ENCODE data around the gene NRDE2. TPM values are rescaled to one million over a fixed set of nuclear protein-coding genes. Genes with fewer than 3 reads are reported as not detected.

The NRDE2 gene
- total RNA-seq, 1 experiment from 2014 or later: 20.1 TPM

DNA sequence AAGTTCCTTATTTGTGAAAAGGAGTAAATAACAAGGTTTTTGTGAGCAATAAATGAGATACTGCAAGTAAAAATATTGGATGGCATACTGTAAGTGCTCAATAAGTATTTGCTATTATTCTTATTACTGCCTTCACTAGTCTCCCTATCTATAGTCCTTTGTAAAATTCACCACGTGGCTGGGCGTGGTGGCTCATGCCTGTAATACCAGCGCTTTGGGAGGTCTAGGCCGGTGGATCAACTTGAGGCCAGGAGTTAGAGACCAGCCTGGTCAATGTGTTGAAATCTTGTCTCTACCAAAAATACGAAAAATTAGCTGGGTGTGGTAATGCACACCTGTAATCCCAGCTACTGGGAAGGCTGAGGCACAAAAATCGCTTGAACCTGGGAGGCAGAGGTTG lies 46.5 kb upstream of the NRDE2 start (continued):
- TF ChIP-seq ZNF274 (IDR thresholded peaks at IDR 0.05; ENCODE audit: low read depth, low read length): no peak
- TF ChIP-seq, protein P1, sequence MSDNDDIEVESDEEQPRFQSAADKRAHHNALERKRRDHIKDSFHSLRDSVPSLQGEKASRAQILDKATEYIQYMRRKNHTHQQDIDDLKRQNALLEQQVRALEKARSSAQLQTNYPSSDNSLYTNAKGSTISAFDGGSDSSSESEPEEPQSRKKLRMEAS (IDR thresholded peaks at IDR 0.05): no peak
- no peak for TF ChIP-seq YY1 (IDR thresholded peaks at IDR 0.05; ENCODE audit: extremely low read depth, insufficient replicate concordance, low read depth, low read length)

GRCh38 chr14:90375934-90376333 lies 44.2 kb upstream of the NRDE2 start:
- Histone ChIP-seq H3K9me3 (ENCODE audit: control insufficient read depth in 1 of 2, insufficient read depth in 1 of 2, low read depth in 1 of 2, low read length in 2 of 2) (no peaks in the 10 kb centered on the region), H3K36me3 (ENCODE audit: control insufficient read depth in 1 of 2, insufficient read depth in 2 of 2, low read length in 2 of 2) (no peaks in the 10 kb centered on the region), H2AFZ (ENCODE audit: low read depth, low read length, poor library complexity, severe bottlenecking) (no peak overlapping the region), H3K27ac (ENCODE audit: low read depth, low read length) (no peak overlapping the region), H3K27me3 (ENCODE audit: insufficient read depth, low read length) (no peaks in the 10 kb centered on the region), H3K4me3 (replicated peaks in 1 of 2; ENCODE audit: low read depth in 1 of 2, low read length in 2 of 2) (no peak overlapping the region), H3K4me1 (ENCODE audit: control insufficient read depth in 1 of 2, insufficient read depth in 2 of 2, low read length in 2 of 2) (no peaks in the 10 kb centered on the region), H3K79me2 (ENCODE audit: insufficient read depth, low read length) (no peaks in the 10 kb centered on the region), H3K4me2 (ENCODE audit: low read length) (no peak overlapping the region), H3K9ac (ENCODE audit: low read length) (no peak overlapping the region), H4K20me1 (ENCODE audit: insufficient read depth) (no peaks in the 10 kb centered on the region), H3K9me2 (ENCODE audit: insufficient read depth) (no peaks in the 10 kb centered on the region)
- TF ChIP-seq YY1 (IDR thresholded peaks at IDR 0.05; ENCODE audit: extremely low read depth, insufficient replicate concordance, low read depth, low read length) (no peak), RAD21 (IDR thresholded peaks at IDR 0.05; ENCODE audit: low read depth) (no peak), SRF (IDR thresholded peaks at IDR 0.05; ENCODE audit: low read depth) (no peak), JUND (IDR thresholded peaks at IDR 0.05) (no peak), ZFX (IDR thresholded peaks at IDR 0.05) (no peak), ZNF274 (IDR thresholded peaks at IDR 0.05; ENCODE audit: low read depth, low read length) (no peak), CEBPB (IDR thresholded peaks at IDR 0.05; ENCODE audit: low read depth) (no peak), POLR2AphosphoS5 (IDR thresholded peaks at IDR 0.05; ENCODE audit: low read depth, low read length) (no peak), TCF7L2 (IDR thresholded peaks at IDR 0.05; ENCODE audit: borderline replicate concordance, extremely low read depth, insufficient read depth, insufficient read length) (no peak), CBX3 (IDR thresholded peaks at IDR 0.05; ENCODE audit: low read depth) (no peak), EZH2 (IDR thresholded peaks at IDR 0.05) (no peak), ATF3 (IDR thresholded peaks at IDR 0.05) (no peak), SIN3A (IDR thresholded peaks at IDR 0.05; ENCODE audit: low read depth) (no peak), ELF1 (IDR thresholded peaks at IDR 0.05; ENCODE audit: borderline replicate concordance, low read depth) (no peak), FOSL1 (IDR thresholded peaks at IDR 0.05; ENCODE audit: low read depth) (no peak), POLR2A (IDR thresholded peaks at IDR 0.05; ENCODE audit: borderline replicate concordance, extremely low read depth, insufficient read depth, insufficient read length) (no peak), EZH2phosphoT487 (IDR thresholded peaks at IDR 0.05; ENCODE audit: borderline replicate concordance) (no peak)
- TF ChIP-seq, protein P2, sequence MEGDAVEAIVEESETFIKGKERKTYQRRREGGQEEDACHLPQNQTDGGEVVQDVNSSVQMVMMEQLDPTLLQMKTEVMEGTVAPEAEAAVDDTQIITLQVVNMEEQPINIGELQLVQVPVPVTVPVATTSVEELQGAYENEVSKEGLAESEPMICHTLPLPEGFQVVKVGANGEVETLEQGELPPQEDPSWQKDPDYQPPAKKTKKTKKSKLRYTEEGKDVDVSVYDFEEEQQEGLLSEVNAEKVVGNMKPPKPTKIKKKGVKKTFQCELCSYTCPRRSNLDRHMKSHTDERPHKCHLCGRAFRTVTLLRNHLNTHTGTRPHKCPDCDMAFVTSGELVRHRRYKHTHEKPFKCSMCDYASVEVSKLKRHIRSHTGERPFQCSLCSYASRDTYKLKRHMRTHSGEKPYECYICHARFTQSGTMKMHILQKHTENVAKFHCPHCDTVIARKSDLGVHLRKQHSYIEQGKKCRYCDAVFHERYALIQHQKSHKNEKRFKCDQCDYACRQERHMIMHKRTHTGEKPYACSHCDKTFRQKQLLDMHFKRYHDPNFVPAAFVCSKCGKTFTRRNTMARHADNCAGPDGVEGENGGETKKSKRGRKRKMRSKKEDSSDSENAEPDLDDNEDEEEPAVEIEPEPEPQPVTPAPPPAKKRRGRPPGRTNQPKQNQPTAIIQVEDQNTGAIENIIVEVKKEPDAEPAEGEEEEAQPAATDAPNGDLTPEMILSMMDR (IDR thresholded peaks at IDR 0.05 in 2 of 3, conservative IDR thresholded peaks at IDR 0.05 in 1 of 3; ENCODE audit: borderline replicate concordance in 1 of 3, insufficient read depth in 1 of 3, low read depth in 2 of 3, low read length in 2 of 3): no peak
- TF ChIP-seq, protein P3, sequence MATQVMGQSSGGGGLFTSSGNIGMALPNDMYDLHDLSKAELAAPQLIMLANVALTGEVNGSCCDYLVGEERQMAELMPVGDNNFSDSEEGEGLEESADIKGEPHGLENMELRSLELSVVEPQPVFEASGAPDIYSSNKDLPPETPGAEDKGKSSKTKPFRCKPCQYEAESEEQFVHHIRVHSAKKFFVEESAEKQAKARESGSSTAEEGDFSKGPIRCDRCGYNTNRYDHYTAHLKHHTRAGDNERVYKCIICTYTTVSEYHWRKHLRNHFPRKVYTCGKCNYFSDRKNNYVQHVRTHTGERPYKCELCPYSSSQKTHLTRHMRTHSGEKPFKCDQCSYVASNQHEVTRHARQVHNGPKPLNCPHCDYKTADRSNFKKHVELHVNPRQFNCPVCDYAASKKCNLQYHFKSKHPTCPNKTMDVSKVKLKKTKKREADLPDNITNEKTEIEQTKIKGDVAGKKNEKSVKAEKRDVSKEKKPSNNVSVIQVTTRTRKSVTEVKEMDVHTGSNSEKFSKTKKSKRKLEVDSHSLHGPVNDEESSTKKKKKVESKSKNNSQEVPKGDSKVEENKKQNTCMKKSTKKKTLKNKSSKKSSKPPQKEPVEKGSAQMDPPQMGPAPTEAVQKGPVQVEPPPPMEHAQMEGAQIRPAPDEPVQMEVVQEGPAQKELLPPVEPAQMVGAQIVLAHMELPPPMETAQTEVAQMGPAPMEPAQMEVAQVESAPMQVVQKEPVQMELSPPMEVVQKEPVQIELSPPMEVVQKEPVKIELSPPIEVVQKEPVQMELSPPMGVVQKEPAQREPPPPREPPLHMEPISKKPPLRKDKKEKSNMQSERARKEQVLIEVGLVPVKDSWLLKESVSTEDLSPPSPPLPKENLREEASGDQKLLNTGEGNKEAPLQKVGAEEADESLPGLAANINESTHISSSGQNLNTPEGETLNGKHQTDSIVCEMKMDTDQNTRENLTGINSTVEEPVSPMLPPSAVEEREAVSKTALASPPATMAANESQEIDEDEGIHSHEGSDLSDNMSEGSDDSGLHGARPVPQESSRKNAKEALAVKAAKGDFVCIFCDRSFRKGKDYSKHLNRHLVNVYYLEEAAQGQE (IDR thresholded peaks at IDR 0.05; ENCODE audit: low read depth): no peak
- TF ChIP-seq, protein P1 (IDR thresholded peaks at IDR 0.05): no peak
- no peak for DNase-seq (ENCODE audit: low read depth, low spot score)
- RAD21 ChIA-PET (ENCODE audit: low non-redundant PET in 1 of 2, low total read pairs in 2 of 2, uncharacterized antibody in 2 of 2, unreplicated experiment in 2 of 2): no interaction called here
- BruUV-seq (replicated peaks): no TSS peak
- intact Hi-C loops (cut with micrococcal nuclease): no loop called here
- ATAC-seq: no peak
- POLR2A ChIA-PET: no interaction called here
- CTCF ChIA-PET: no interaction called here
